K562 (cell line): ENCODE measurements around the gene TNFRSF6B. TPM values are rescaled to one million over a fixed set of nuclear protein-coding genes. Genes with fewer than 3 reads are reported as not detected.

Experiments used
- CREBBP ChIP-seq: IDR thresholded peaks from one replicate; pipeline ENCODE4 v1.6.1; 2012; ENCODE audit warnings: low read depth, mild to moderate bottlenecking, control low read depth, inconsistent platforms, low read length
- HCFC1 ChIP-seq: IDR thresholded peaks from 2 replicates; pipeline ENCODE4 v1.6.1; 2012; ENCODE audit warnings: low read depth, low read length, improper control_type of control experiment
- LARP7 ChIP-seq: fragments of 450-650 bp; IDR thresholded peaks from 2 replicates; pipeline ENCODE4 v1.6.1; 2016
- NR3C1 ChIP-seq: sonication (generic); formaldehyde crosslinking; IDR thresholded peaks from 2 replicates; pipeline ENCODE4 v1.8.1; 2022; ENCODE audit warnings: missing genetic modification reagents
- OTX1 ChIP-seq: fragments of 450-650 bp; formaldehyde crosslinking; IDR thresholded peaks from 2 replicates; pipeline ENCODE4 v1.4.0; 2022; ENCODE audit warnings: mild to moderate bottlenecking
- SMAD3 ChIP-seq: fragments of 450-650 bp; formaldehyde crosslinking; conservative IDR thresholded peaks from 2 replicates; pipeline ENCODE4 v1.4.0; 2020; ENCODE audit warnings: mild to moderate bottlenecking
- SP1 ChIP-seq: sonication (generic); formaldehyde crosslinking; IDR thresholded peaks from 2 replicates; pipeline ENCODE4 v1.8.1; 2022; ENCODE audit warnings: mild to moderate bottlenecking, missing genetic modification reagents
- XRCC4 ChIP-seq: IDR thresholded peaks from one replicate; pipeline ENCODE4 v1.6.1; 2011; ENCODE audit not compliant: insufficient read depth, insufficient read length; ENCODE audit errors: extremely low read depth
- ZBTB12 ChIP-seq: fragments of 250-450 bp; sonication (Bioruptor Pico); IDR thresholded peaks from 2 replicates; pipeline ENCODE4 v1.4.0; 2020
- ZBTB2 ChIP-seq: fragments of 450-650 bp; IDR thresholded peaks from 2 replicates; pipeline ENCODE4 v1.6.1; 2016; ENCODE audit warnings: antibody characterized with exemption
- ZNF354B ChIP-seq: fragments of 250-450 bp; sonication (Bioruptor Pico); IDR thresholded peaks from 2 replicates; pipeline ENCODE4 v1.4.0; 2020
- polyA plus RNA-seq, 8 experiments: library from polyadenylated mRNA; depleted of rRNA in 4 of 8; stranded (reverse) in 5 of 8; unstranded in 3 of 8; fragments of >200 nt; fragmentation: Nextera tagmentation in 2 of 8; fragmentation: Illumina TruSeq in 1 of 8; extraction: Ambion mirVana in 2 of 8; extraction: Trizol in 1 of 8; gene quantifications; 2 replicates each; pipeline versions ENCODE4 v1.2.1 to v1.2.3, GENCODE V29; 2011 to 2014; ENCODE audit warnings: inconsistent platforms in 1 of 8, missing spikeins in 1 of 8
- total RNA-seq, 7 experiments: library from RNA; depleted of rRNA in 6 of 7; stranded (reverse); fragments of >200 nt in 6 of 7; fragmentation: Illumina TruSeq in 2 of 7; extraction: Trizol in 2 of 7; gene quantifications; 2 replicates each; pipeline versions ENCODE4 v1.2.1 to v1.2.3, GENCODE V29; 2011 to 2021; ENCODE audit warnings: low replicate concordance in 1 of 7
- TF ChIP-seq, protein P1 (sequence below): fragments of 450-650 bp; IDR thresholded peaks from 2 replicates; pipeline ENCODE4 v1.6.1; 2016; ENCODE audit warnings: low read depth
- TF ChIP-seq, protein P2 (sequence below): fragments of 250-450 bp; sonication (Bioruptor Pico); IDR thresholded peaks from 2 replicates; pipeline ENCODE4 v1.5.0; 2021; ENCODE audit warnings: mild to moderate bottlenecking, moderate library complexity

Gene TNFRSF6B
- total and polyA plus RNA-seq, 9 of the 15 experiments (the other 6 are each of a cell fraction or from before 2014, with no cell fraction given): 0.10 to 3.5 (median 0.32) TPM; not detected in 6

DNA sequence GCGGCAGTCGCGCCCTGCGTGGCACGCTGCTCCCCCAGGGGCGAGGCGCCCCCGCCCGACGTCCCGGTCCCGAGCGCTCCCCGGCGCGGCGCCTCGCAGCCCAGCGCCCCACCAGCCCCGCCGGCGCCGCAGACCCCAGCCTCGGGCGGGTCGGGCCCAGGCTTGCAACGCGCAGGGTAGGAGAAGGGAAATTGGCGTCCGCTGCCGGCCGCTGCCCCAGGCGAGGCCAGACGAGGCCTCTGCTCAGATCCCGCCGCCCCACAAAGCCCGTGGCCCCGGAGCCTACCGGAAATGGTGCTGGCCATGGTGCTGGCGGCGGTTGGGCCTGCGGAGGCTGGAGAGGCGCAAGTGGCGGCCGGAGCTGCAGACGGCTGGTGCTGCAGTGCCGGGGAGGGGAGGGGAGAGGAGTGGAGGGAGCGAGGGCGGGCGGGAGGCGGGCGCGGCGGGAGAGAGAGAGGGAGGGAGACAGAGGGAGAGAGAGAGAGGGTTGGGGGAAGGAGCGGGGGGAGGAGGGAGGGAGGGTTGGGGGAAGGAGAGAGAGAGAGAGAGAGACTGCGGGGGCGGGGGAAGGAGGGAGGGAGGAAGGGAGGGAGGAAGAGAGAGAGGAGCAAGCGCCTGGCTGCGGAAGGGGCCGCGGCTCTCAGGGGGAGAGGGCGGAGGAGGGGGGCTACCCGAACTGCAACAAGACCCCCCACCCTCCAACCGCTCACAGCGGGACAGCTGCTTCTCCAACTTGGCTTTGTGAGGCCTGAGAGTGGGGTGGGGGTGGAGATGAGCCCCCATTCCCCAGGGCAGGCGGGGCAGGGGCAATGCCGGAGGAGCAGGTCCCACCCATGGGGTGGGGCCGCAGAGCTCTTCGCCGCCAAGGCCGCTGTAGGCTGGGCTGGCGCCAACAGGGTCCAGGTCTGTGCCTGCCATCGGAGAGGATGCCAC is 43.1 kb upstream of the TNFRSF6B start, which contains the start of gene STMN3 (continued):
- TF ChIP-seq, protein P1, sequence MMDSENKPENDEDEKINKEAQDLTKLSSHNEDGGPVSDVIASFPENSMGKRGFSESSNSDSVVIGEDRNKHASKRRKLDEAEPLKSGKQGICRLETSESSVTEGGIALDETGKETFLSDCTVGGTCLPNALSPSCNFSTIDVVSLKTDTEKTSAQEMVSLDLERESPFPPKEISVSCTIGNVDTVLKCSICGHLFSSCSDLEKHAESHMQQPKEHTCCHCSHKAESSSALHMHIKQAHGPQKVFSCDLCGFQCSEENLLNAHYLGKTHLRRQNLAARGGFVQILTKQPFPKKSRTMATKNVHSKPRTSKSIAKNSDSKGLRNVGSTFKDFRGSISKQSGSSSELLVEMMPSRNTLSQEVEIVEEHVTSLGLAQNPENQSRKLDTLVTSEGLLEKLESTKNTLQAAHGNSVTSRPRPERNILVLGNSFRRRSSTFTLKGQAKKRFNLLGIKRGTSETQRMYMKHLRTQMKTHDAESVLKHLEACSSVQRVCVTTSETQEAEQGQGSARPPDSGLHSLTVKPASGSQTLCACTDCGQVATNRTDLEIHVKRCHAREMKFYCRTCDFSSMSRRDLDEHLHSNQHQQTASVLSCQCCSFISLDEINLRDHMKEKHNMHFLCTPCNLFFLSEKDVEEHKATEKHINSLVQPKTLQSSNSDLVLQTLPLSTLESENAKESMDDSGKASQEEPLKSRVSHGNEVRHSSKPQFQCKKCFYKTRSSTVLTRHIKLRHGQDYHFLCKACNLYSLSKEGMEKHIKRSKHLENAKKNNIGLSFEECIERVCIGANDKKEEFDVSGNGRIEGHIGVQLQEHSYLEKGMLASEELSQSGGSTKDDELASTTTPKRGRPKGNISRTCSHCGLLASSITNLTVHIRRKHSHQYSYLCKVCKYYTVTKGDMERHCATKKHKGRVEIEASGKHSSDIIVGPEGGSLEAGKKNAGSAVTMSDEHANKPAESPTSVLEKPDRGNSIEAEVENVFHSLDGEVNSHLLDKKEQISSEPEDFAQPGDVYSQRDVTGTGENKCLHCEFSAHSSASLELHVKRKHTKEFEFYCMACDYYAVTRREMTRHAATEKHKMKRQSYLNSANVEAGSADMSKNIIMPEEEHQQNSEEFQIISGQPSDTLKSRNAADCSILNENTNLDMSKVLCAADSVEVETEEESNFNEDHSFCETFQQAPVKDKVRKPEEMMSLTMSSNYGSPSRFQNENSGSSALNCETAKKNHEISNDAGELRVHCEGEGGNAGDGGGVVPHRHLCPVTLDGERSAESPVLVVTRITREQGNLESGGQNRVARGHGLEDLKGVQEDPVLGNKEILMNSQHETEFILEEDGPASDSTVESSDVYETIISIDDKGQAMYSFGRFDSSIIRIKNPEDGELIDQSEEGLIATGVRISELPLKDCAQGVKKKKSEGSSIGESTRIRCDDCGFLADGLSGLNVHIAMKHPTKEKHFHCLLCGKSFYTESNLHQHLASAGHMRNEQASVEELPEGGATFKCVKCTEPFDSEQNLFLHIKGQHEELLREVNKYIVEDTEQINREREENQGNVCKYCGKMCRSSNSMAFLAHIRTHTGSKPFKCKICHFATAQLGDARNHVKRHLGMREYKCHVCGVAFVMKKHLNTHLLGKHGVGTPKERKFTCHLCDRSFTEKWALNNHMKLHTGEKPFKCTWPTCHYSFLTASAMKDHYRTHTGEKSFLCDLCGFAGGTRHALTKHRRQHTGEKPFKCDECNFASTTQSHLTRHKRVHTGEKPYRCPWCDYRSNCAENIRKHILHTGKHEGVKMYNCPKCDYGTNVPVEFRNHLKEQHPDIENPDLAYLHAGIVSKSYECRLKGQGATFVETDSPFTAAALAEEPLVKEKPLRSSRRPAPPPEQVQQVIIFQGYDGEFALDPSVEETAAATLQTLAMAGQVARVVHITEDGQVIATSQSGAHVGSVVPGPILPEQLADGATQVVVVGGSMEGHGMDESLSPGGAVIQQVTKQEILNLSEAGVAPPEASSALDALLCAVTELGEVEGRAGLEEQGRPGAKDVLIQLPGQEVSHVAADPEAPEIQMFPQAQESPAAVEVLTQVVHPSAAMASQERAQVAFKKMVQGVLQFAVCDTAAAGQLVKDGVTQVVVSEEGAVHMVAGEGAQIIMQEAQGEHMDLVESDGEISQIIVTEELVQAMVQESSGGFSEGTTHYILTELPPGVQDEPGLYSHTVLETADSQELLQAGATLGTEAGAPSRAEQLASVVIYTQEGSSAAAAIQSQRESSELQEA: no peak
- TF ChIP-seq XRCC4 (no peak), OTX1 (CRISPR knock-in tag) (no peak), CREBBP (no peak), ZNF354B (CRISPR knock-in tag) (no peak), ZBTB2 (peak; percentile 33; the same call in 1 of the 2 replicates), SMAD3 (0 out of 2 replicates have a peak, but pooled peaks have one; percentile 21), SP1 (CRISPR knock-in tag) (peak; percentile 51; the same call in 1 of the 2 replicates), NR3C1 (CRISPR knock-in tag) (peak; percentile 92; the same call in 1 of the 2 replicates), HCFC1 (peak; percentile 47; the same call in 1 of the 2 replicates), LARP7 (no peak), ZBTB12 (CRISPR knock-in tag) (no peak)
- TF ChIP-seq, protein P2, sequence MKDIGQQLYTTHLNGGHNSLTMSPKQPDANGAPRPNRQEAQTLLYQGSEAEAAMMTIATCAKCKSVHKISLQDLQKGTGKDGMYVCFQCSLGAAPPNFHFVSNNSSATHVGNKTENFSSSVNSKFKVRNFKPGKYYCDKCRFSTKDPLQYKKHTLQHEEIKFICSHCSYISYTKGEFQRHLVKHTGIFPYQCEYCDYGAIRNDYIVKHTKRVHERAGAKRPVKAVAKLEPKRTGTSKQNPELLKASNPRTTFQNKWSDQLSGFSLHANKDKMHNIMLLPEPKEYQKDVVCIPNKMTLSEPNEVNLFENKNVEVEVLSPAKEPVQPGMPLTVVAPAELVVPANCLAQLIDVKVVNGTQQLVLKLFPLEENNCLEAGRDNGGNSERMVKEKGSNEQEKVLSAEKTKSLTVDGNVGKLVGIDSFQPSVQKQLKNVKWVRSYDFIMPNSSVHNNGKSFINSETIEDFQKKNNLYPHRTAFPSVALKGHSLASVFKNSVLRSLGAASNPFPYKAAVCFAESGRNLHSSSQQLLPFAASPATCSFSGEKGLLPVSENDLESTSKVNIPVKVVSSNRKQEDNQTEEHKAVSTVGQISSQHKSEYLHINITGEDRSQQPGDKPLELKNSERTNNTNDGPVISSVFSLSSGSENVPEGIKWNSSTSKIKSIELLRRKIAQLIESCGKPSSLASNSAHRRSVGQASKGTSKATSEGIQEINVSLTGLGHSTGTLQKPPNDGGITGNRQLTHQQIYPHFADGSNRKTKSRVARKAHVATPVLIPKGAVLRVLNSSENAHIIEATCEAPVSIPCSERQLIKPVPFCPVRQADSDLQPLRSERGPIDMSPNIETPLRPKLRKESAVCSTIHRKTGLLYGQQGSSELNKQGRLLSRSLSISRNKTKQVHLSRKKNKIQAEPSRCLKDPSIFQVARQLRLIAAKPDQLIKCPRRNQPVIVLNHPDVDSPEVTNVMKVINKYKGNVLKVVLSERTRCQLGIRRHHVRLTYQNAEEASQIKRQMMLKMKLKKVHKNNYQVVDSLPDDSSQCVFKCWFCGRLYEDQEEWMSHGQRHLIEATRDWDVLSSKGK (CRISPR knock-in tag): no peak
